Measurements from ENCODE around the gene ABHD8.

DNA sequence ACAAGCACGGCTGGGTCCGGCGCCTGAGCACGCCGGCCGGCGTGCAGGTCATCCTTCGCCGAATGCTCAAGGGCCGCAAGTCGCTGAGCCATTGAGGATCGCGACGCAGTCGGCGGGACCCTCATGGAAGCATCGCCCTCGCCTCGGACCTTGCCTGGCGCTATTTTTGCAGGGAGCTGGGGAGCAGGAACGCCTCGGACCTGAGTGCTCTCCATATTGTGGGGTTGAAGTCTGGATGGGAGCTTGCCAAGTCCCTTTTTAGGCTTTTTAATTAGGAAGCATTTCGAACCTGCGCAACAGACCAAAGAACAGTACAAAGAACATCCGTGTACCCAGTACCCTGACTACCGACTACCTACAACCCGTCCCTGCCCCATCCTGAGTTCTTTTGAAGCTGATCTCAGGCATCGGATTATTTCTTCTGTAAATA, 3.1 kb upstream of the ABHD8 start:
- TF ChIP-seq EZH2 (IDR thresholded peaks at IDR 0.05; ENCODE audit: low read length, missing control alignments): no peak
- TF ChIP-seq, protein P1, sequence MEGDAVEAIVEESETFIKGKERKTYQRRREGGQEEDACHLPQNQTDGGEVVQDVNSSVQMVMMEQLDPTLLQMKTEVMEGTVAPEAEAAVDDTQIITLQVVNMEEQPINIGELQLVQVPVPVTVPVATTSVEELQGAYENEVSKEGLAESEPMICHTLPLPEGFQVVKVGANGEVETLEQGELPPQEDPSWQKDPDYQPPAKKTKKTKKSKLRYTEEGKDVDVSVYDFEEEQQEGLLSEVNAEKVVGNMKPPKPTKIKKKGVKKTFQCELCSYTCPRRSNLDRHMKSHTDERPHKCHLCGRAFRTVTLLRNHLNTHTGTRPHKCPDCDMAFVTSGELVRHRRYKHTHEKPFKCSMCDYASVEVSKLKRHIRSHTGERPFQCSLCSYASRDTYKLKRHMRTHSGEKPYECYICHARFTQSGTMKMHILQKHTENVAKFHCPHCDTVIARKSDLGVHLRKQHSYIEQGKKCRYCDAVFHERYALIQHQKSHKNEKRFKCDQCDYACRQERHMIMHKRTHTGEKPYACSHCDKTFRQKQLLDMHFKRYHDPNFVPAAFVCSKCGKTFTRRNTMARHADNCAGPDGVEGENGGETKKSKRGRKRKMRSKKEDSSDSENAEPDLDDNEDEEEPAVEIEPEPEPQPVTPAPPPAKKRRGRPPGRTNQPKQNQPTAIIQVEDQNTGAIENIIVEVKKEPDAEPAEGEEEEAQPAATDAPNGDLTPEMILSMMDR (conservative IDR thresholded peaks at IDR 0.05 in 1 of 2, IDR thresholded peaks at IDR 0.05 in 1 of 2; ENCODE audit: low read depth in 1 of 2, low read length in 2 of 2): no peak
